OCI-LY7 (cell line): ENCODE results near the gene AURKAIP1.

ENCODE experiments used
- CTCF ChIP-seq: fragments of 200-600 bp; sonication (generic); conservative IDR thresholded peaks from 2 replicates; pipeline ENCODE4 v1.5.1; 2014; ENCODE audit warnings: mild to moderate bottlenecking, antibody characterized with exemption, low read length, moderate library complexity, mixed read lengths
- EZH2phosphoT487 ChIP-seq: fragments of 200-600 bp; sonication (generic); IDR thresholded peaks from 2 replicates; pipeline ENCODE4 v1.6.1; 2018; ENCODE audit warnings: low read depth, borderline replicate concordance, mild to moderate bottlenecking, mixed run types, antibody characterized with exemption, low read length, moderate library complexity, mixed read lengths

GRCh38 chr1:1385931-1386330 is 10.9 kb upstream of the AURKAIP1 start:
- TF ChIP-seq CTCF (no peak), EZH2phosphoT487 (no peak)
